Stimulated activated CD4-positive, alpha-beta T cell treated with anti-CD3 and anti-CD28 coated beads, Interleukin-4, amount 100 ng/mL, for 24 hours (primary cell): ENCODE measurements around the gene NCAPH2.

Experiments
- DNase-seq: peaks from one replicate; pipeline ENCODE4 v3.0.0-alpha.2; 2020

NCAPH2 gene

DNA sequence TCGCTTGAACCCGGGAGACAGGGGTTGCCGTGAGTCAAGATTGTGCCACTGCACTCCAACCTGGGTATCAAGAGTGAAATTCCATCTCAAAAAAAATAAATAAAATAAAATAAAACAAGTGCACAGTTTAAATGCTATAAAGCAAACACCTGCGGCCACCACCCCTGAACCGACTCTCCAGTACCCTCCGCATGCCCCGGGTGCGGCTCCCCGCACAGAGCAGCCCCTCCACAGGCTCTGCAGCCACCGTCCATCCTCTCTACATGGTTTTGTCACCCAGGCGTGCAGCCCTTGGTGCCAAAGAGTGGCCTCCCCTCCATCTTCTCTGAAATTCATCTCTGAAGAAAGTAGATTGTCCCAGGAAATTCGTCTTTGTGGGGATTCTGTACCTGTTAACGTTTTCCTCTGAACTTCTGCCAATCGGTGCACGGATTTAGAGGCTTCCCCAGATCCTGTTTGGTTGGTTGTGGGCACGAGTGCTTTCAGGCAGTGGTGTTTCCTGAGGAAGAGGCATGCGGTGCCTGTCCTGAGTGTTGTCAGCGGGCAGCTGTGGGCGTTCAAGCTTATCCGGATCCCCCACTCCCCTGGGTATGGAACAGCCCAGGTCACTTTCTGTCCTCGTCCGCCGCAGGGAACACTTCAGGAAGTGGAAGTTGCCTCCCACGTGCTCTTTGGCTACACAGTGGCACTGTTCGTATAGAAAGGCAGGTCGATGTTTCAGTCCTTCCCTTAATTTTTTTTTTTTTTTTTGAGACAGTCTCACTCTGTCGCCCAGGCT is 17.3 kb upstream of the NCAPH2 start:
- DNase-seq, result no peak

DNA sequence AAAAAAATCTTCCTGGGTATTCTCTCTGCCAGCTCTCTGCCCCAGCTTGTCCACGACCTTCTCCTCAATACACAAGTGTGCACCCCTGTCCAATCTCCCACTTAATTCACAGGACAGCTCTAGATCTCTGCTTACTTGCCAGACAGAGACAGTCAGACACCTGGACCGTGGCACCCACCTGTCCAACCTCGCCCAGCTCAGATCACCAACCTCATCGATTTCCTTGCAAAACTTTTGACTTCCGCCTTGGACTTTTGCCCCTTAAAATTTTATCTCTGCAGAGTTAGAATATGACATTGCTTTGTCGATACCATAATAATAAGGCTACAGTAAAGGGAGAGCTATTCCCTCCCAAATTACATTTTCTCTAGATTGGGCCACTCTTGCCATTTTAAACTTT is 10.9 kb upstream of the NCAPH2 start:
- DNase-seq, result no peak

DNA sequence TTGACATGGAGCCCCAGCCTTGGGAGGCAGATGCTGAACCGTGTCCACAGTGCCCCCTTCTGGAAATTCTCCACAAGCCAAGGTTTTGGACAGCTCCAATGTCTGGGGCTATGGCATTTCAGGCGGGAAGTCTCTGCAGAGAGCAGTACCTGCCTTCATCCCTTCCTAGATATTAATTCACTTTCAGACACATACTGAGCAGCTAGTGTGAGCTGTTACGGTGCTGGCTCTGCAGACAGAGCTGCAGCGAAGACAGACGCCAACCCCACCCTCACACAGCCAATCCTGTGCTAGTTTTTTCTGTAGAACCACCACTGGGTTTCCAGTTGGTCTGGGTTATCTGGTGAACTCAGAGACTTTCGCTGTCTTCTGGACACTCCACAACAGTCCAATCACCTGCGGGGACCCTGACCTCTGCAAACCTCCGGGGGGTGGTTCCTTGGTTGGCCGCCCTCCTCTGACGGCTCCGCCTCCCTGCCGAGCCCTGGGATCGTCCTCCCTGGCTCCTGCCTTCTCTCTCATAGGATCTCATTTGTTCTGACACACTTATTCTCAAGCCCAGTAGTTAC is 9.6 kb upstream of the NCAPH2 start:
- peak; percentile 76 for DNase-seq

DNA sequence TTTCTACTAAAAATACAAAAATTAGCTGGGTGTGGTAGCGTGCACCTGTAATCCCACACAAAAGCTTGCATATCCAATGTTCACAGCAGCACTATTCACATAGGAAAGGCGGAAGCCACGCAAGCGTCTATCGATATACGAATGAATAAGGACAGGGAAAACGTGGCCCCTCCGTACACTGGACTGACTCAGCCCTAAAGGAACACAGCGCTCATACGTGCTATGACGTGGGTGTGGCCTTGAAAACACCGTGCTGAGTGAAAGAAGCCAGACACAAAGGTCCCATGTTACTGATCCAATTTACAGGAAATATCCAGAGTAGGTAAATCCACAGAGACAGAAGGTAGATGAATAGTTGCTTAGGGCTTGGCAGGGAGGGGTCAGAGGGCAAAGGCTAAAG is 7.6 kb upstream of the NCAPH2 start:
- DNase-seq, result no peak

DNA sequence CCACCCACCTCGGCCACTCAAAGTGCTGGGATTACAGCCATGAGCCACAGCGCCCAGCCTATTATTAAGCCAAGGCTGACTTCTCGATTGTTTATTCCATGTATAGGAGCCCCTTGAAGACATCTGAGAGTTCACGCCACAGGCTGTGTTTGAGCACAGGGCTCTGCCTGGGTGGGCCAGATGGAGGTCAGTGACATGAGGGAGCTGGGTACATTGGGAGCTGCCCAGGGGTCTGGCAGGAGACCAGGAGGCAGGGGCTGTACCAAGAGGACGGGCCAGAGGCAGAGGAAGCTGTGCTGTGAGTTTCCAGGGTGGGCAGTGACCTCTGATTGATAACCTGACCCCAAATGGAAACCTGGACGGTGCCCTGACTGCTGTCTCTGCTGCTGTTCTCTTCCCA is 5.9 kb upstream of the NCAPH2 start:
- no peak for DNase-seq

DNA sequence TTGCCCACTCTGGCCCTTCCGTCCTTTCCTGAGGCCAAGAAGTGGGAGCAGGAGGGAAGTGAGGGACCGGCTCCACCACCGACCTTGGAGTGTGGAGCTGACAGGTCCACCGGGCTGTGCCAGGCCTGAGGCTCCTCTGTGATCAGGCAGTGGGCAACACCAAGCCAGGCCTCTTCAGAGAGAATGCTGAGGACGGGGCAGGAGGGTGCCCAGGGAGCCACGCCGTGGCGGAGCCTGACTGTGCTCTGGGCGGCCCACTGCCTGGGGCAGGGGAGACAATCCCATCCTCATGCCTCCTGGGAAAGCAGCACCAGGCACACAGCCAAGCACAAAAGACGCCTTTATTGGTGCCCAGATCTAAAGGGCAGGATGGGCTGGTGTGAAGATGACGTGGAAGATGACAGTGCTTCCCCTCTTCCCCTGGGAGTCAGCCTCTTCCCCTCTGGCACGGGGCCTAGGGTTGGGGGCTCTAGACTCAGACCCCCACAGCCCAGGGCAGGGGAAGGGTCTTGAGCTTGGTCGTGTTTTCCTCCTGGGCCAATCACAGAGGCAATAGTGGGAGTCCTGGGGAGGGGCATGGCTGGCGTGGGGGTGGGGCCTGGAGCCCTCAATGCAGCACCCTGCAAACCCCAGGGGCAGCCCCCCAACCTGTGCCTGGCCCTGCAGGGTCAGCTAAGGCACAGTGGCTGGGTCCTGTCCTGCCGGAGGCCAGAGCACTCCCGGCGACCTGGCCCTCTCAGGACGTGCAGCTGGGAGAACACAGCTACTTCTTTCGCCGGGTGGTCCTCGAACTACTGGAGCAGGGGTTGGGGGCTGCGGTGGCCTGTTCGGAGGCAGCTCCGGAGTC is 5.2 kb upstream of the NCAPH2 start:
- DNase-seq, result no peak

DNA sequence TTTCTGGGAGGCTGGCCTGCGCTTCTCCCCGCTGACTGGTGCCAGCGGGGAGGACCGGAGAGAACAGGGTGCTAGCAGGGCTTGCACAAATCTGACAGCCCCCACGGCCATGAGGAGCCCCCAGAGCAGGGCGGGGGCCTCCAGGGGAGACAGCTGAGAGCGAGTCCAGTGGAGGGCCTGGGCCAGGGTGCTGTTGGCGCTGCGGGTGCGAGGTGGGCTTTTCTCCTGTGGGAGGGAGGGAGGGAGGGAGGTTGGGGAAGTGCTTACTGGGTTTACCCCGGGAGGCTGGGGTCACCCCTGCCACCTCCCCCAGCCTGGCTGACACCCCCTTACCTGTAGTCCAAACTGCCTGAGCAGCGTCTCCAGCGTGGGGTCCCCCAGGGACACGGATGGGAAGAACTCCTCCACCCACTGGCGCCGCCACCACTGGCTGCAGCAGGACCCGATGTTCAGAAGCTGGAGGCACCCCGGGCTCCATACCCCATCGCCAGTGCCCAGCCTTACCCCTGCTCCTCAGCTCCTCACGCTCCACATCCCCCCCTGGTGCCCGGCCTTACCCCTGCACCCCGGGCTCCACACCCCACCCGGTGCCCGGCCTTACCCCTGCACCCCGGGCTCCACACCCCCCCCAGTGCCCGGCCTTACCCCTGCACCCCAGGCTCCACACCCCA is 4.4 kb upstream of the NCAPH2 start:
- DNase-seq, result no peak

DNA sequence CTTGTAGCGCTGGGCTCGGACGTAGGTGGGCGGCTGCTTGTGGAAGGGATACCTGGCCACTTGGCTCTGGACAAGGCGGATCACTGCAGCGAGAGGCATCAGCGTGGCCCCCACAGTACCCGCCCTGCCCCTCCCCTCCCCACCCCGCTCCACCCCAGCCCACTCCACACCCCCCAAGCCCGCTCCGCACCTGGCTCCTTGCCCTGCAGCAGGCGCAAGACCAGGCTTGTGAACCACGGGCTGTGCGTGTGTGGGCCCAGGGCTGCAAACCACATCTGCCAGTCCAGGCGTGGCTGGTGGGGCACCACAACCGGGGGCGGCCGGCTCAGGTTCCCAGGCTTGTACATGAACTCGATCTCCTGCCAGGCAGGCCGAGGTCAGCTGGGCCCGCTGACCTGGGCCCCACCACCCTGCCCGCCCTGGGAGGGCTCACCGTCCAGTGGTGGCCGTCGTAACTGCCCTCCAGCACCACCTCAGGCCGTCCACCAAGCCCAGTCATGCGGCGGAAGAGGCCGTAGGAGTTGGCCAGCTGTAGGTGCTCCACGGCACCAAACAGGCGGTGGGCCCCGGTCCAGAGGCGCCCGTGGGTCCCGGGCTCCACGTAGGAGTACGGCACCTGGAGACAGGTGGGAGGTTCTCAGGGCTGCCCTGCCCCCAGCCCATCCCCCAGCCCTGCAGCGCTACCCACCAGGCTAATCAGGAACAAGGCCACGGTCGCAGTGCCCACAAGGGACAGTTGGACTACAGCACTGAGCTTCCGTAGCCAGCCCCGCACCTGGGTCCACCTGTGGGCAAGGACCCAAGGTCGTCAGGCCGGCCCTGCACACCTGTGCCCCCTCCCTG is 3.4 kb upstream of the NCAPH2 start:
- DNase-seq, result no peak

DNA sequence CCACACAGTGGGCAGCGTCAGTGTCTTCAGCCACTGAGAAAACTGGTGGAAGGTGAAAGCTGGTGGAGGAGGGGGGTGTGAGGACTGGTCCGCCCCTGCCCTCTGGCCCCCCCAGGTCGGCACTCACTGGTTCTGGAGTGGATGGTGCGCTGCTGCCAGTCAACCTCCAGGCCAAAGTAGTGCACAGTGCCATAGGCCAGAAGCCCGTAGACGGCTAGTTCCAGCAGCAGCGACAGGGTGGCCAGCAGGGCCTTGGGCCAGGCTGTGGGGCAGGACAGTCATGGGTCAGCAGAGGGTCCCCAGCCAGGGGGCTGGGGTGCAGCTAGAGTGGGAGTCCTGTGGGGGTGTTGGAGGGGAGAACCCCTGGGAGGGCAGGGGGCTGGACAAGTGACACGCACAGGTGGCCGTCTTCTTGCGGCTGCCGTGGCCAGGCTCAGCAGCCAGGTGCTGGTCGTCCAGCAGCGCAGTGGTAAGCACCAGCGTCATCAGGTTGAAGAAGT is 2.7 kb upstream of the NCAPH2 start:
- no peak for DNase-seq

DNA sequence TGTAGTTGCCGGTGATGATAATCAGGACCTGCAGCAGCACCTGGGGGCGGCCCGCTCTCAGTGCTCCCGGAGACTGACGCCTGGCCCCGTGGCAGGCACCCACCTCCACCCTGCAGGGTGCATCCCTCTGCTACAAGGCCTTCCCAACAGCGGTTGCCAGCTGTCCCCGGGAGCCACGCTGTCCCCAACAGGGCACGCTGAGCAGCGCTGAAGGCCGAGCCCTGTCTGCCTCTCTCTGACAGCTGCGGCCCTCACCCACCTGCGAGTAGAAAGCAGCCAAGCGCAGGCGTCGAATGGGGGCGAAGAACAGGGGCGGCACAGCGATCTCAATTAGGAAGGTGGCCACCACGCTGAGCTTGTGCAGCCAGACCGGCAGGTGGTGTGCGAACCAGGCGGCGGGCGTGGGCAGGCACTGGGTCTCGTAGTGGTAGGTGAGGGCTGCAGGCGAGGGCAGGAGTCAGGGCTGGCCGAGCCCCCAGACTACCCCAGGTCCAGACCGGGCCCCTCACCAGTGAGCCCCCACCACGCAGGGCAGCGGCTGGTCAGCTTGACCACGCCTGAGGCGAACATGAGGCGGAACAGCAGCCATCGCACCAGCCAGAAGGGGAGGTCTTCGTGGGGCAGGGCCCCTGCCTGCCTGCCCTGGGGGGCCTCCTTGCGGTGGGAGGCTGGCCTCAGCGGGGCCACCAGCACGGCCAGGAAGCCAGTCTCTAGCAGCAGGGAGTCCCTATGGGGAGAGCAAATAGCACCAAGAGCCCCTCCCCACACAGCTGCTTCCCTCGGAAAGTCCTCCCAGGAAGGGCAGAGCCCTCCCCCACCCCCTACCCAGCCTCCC is 2.0 kb upstream of the NCAPH2 start:
- no peak for DNase-seq

DNA sequence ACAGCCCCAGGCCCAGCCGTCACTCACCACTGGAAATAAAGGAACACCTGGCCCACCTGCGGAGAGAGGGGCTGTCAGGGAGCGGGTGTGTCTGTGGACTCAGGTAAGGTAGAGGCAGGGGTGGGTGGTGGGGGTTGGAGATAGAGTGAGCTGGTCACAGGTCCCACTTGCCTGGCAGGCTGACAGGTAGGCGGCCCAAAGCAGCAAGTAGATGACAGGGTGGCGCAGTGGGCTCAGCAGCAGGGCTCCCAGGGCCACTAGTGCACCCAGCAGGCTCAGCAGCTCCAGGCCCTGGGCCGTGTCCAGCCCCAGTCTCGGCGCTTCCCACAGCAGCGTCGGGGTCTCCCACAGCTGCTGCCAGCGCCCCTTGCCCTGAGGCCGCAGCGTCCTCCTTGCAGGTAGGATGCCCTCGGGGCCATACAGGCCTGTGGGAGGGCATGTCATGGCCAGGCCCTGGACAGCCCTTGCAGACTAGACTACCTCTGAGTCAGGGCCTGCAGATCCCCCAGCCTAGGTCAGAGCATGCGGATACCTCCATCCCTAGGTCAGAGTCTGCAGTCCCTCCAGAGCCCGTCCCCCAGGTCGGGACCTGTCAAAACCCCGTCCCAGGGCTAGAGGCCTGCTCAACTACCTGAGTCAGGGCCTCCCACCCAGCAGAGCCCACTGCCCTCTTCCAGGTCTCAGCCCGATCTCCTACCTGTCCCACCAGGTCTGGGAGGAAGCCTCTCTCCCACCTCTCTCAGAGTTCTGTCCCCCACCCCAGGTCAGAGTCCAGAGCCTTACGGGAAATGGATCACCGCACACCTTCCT is 1.2 kb upstream of the NCAPH2 start:
- no peak for DNase-seq

DNA sequence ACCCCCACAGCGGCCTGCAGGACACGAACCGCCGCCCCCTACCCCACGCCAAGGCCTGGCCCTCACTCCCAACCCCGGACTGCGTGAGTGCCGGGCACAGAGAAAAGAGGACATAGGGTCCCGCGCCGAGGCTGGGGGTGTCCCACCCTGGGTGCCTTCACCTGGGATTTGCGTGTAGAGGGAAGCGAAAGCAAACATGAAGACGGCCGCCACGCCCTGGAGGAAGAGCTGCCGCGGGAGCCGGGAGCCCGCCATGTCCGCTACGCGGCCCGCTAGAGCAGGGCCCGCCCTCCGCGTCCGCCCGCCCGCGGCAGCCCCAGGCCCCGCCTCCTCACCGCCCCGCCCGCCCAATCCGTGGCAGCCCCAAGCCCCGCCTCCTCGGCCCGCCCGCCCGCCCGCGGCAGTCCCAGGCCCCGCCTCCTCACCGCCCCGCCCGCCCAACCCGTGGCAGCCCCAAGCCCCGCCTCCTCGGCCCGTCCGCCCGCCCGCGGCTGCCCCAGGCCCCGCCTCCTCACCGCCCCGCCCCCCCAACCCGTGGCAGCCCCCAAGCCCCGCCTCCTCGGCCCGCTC is 518 bp upstream of the NCAPH2 start, which contains the start of gene LMF2:
LMF2 (minus strand) TSS at position 282 of the 570 bp plus-strand sequence; CDS start at position 255, 27 bp downstream.
- peak; percentile 91 for DNase-seq

DNA sequence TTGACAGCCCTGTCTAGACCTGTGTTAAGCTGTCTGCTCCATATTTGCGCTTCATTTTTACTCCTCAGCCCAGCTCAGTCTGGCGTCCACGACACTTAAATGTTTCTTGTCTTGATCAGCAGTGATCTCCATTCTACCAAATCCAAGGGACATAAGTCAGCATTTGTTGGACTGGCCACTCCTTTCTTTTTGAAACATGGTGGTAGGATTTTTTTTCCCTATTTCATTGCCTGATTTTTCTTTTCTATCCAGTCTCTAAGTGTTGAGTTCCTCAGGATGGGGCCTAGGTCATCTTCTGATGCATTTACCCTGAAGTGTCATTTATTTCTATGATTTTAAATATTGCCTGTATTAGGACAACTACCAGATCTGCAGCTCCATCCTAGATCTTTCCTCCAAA is 873 bp downstream of the NCAPH2 start:
- DNase-seq, result no peak

DNA sequence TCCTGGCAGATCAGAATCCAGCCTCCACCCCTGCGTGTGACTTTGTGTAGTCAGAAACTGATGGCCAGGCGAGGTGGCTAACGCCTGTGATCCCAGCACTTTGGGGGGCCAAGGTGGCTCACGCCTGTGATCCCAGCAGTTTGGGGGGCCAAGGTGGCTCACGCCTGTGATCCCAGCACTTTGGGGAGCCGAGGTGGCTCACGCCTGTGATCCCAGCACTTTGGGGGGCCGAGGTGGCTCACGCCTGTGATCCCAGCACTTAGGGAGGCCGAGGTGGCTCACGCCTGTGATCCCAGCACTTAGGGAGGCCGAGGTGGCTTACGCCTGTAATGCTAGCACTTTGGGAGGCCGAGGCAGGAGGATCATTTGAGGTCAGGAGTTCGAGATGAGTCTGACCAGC is 5.2 kb downstream of the NCAPH2 start:
- DNase-seq, result no peak

DNA sequence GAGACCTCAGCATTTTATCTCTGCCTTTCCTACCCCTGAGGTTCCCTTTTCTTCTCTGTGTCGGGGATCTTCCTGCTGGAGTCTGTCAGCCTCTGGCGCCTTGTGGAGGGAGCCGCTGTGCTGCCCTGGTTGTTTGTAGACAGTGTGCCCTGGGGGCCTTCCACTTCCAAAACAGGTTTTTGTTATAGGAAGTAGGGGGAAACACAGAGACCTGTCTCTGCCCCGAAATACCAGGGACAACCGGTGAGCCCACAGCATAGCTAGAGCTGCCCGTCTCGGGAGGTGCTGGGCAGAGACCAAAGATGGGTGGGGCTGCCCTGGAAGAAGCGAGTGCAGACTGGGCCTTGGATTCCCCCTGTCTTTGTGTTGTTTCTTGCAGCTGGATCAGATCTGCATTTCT is 8.0 kb downstream of the NCAPH2 start:
- no peak for DNase-seq

DNA sequence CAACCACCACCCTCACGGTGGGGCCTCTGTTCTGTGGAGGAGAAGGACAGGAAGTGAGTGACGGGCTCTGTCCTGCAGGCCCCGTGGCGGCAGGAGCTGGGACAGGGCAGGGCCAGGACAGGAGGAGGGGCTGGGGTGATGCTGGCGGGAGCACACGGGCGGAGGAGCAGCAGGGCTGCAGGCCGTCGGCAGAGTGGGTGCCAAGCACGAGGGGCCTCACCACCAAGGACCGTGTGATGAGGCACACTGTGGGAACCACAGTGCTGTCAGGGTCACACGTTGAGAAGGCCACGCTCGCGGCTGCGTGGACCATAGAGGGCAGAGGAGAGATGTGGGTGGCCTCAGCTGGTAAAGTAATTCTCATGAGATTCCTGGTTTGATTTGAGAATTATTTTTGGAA is 8.9 kb downstream of the NCAPH2 start:
- no peak for DNase-seq

DNA sequence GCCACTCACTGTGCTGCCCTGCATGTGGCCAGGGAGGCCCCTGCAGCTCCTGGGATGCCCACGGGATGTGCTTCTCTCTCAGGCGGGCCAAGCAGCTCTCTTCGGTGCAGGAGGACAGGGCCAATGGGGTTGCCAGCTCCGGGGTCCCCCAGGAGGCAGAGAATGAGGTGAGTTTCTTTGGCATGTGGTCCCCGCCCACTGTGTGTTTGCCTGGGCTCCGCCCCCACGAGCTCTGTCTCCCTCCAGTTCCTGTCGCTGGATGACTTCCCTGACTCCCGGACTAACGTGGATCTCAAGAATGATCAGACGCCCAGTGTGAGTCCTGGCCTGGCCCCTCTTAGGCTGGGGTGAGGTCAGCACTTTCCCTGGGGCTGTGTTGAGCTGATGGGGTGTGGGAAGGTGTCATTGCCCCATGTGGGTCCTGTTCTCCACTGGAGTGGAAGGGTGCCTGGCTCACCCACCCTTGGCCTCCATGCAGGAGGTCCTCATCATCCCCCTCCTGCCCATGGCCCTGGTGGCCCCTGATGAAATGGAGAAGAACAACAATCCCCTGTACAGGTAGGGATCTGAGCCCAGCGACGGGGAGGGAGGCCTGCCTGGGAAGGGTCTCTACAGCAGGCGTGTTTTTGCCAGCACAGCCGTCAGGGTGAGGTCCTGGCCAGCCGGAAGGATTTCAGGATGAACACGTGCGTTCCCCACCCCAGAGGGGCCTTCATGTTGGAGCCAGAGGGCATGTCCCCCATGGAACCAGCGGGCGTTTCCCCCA is 9.7 kb downstream of the NCAPH2 start:
- DNase-seq, result no peak

DNA sequence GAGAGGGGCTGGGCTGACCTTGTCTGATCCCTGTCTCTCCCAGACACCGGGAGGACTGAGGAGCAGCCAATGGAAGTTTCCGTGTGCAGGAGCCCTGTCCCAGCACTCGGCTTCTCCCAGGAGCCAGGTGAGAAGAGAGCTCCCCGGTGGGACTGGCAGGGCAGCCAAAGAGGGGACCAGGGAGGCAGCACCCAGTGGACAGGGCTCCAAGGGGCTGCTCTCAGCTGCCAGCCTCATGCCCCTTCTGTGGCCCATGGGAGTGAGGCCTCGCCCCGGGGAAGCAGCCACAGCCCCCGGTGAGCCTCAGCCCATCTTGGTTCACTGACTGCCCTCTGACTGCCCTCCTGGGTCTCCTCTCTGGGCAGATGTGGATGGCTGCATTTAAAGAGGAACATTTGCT is 10.6 kb downstream of the NCAPH2 start:
- no peak for DNase-seq

DNA sequence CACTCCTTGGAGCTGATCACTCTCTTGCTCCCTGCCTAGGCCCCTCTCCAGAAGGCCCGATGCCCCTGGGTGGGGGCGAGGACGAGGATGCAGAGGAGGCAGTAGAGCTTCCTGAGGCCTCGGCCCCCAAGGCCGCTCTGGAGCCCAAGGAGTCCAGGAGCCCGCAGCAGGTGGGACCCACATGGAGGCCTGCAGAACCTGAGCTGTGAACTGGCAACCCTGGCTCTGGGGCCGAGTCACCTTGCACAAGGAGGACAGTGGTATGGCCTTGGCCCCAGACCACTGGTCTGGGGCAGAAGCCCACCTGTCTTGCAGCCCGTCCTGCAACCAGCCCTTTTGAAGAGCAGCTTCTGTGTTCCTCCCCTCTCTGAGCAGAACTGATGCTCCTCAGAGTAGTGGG is 11.1 kb downstream of the NCAPH2 start:
- no peak for DNase-seq
